ENCODE results near the gene DACH2. TPM values are rescaled to one million over a fixed set of nuclear protein-coding genes. Genes with fewer than 3 reads are reported as not detected.

DACH2 gene
- polyA plus RNA-seq, 1 donor (not counting 4 experiments of a cell fraction or from before 2014, with no cell fraction given): not detected

DNA sequence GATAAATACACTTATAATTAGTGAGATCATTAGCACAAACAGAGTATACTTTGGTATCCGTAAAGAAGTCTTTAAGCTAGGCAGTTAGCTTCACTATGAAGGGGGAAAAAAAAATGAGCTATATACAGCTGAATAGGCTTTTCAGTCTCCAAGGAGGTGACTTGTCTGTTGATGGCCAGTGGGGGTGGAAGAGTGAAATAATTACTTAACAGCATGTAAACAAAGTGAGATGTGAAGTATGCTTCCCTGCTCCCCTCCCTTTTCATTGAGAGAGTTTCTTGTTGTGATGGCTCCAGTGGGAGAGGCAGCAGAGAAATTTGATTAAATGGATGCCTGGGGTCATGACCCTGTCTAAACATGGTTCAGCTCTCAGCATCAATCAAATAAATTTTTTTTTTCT, 180.9 kb downstream of the DACH2 start:
- TF ChIP-seq, protein P1, sequence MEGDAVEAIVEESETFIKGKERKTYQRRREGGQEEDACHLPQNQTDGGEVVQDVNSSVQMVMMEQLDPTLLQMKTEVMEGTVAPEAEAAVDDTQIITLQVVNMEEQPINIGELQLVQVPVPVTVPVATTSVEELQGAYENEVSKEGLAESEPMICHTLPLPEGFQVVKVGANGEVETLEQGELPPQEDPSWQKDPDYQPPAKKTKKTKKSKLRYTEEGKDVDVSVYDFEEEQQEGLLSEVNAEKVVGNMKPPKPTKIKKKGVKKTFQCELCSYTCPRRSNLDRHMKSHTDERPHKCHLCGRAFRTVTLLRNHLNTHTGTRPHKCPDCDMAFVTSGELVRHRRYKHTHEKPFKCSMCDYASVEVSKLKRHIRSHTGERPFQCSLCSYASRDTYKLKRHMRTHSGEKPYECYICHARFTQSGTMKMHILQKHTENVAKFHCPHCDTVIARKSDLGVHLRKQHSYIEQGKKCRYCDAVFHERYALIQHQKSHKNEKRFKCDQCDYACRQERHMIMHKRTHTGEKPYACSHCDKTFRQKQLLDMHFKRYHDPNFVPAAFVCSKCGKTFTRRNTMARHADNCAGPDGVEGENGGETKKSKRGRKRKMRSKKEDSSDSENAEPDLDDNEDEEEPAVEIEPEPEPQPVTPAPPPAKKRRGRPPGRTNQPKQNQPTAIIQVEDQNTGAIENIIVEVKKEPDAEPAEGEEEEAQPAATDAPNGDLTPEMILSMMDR (optimal IDR thresholded peaks at IDR 0.05 in 1 of 3, IDR thresholded peaks at IDR 0.05 in 1 of 3, conservative IDR thresholded peaks at IDR 0.05 in 1 of 3; ENCODE audit: extremely low read depth in 1 of 3, insufficient read depth in 2 of 3, low read length in 3 of 3): no peak
- TF ChIP-seq EZH2 (IDR thresholded peaks at IDR 0.05; ENCODE audit: low read length): no peak
- Histone ChIP-seq H4K20me1 (ENCODE audit: control insufficient read depth, extremely low read depth, insufficient read depth, low read length) (no peaks in the 10 kb centered on the region), H2AFZ (ENCODE audit: control insufficient read depth, low read length) (no peak overlapping the region), H3K4me3 (ENCODE audit: control insufficient read depth in 2 of 3, extremely low read depth in 1 of 3, insufficient read depth in 2 of 3, low read depth in 1 of 3, low read length in 3 of 3) (no peak overlapping the region), H3K27ac (ENCODE audit: control insufficient read depth, insufficient read depth, low read length) (no peak overlapping the region), H3K9me1 (ENCODE audit: control insufficient read depth, extremely low read depth, insufficient read depth, low read length) (no peaks in the 10 kb centered on the region), H3K9me3 (ENCODE audit: control insufficient read depth, low read depth, low read length) (no peaks in the 10 kb centered on the region), H3K4me2 (ENCODE audit: control insufficient read depth, extremely low read depth, insufficient read depth, low read depth, low read length) (no peak overlapping the region), H3K4me1 (ENCODE audit: control insufficient read depth, extremely low read depth, insufficient read depth, low read length) (no peaks in the 10 kb centered on the region), H3K36me3 (ENCODE audit: control insufficient read depth in 2 of 2, extremely low read depth in 1 of 2, insufficient read depth in 2 of 2, low read length in 2 of 2) (no peaks in the 10 kb centered on the region), H3K9ac (ENCODE audit: control insufficient read depth, extremely low read depth, insufficient read depth, low read length) (no peak overlapping the region), H3K27me3 (ENCODE audit: control insufficient read depth, extremely low read depth, insufficient read depth, low read length) (no peaks in the 10 kb centered on the region), H3K79me2 (ENCODE audit: control insufficient read depth, insufficient read depth, low read length) (no peaks in the 10 kb centered on the region)
- no peak for DNase-seq (ENCODE audit: low read depth, low spot score)
- no peak for FAIRE-seq
- dilution Hi-C loops (cut with MboI; ENCODE audit: extremely low pct_ligation_motif_present, low sequenced_read_pairs): no loop called here

DNA sequence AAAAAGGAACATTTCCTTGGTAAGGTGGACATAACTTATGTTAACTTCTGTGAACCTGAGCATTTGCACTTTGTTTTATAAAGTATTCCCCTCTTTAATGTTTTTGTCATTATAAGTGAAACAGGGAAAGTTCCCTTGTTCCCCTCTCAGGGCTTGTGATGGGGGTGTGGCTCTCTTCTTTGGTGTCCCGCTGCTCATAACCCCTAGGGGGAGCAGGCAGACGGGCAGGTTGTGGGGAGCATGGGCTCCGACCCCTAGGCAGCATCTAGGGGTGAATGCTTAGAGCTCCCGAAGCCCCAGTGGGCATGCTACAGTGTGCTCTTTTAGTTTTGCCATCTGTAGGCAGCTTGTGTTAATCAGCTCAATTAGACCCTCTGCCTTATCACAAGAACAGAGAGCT, 200.4 kb downstream of the DACH2 start:
- Histone ChIP-seq H2AFZ (ENCODE audit: control insufficient read depth, low read length) (no peak overlapping the region), H3K27ac (ENCODE audit: control insufficient read depth, insufficient read depth, low read length) (no peak overlapping the region), H3K36me3 (ENCODE audit: control insufficient read depth in 2 of 2, extremely low read depth in 1 of 2, insufficient read depth in 2 of 2, low read length in 2 of 2) (no peaks in the 10 kb centered on the region), H3K9me1 (ENCODE audit: control insufficient read depth, extremely low read depth, insufficient read depth, low read length) (no peaks in the 10 kb centered on the region), H3K9ac (ENCODE audit: control insufficient read depth, extremely low read depth, insufficient read depth, low read length) (no peak overlapping the region), H3K4me2 (ENCODE audit: control insufficient read depth, extremely low read depth, insufficient read depth, low read depth, low read length) (no peak overlapping the region), H3K4me3 (ENCODE audit: control insufficient read depth in 2 of 3, extremely low read depth in 1 of 3, insufficient read depth in 2 of 3, low read depth in 1 of 3, low read length in 3 of 3) (no peak overlapping the region), H3K9me3 (ENCODE audit: control insufficient read depth, low read depth, low read length) (no peaks in the 10 kb centered on the region), H3K27me3 (ENCODE audit: control insufficient read depth, extremely low read depth, insufficient read depth, low read length) (no peaks in the 10 kb centered on the region), H4K20me1 (ENCODE audit: control insufficient read depth, extremely low read depth, insufficient read depth, low read length) (no peaks in the 10 kb centered on the region), H3K79me2 (ENCODE audit: control insufficient read depth, insufficient read depth, low read length) (no peaks in the 10 kb centered on the region), H3K4me1 (ENCODE audit: control insufficient read depth, extremely low read depth, insufficient read depth, low read length) (no peaks in the 10 kb centered on the region)
- FAIRE-seq (no peak), DNase-seq (ENCODE audit: low read depth, low spot score) (no peak)
- dilution Hi-C loops (cut with MboI; ENCODE audit: extremely low pct_ligation_motif_present, low sequenced_read_pairs): no loop called here
- TF ChIP-seq, protein P1 (optimal IDR thresholded peaks at IDR 0.05 in 1 of 3, IDR thresholded peaks at IDR 0.05 in 1 of 3, conservative IDR thresholded peaks at IDR 0.05 in 1 of 3; ENCODE audit: extremely low read depth in 1 of 3, insufficient read depth in 2 of 3, low read length in 3 of 3): no peak
- no peak for TF ChIP-seq EZH2 (IDR thresholded peaks at IDR 0.05; ENCODE audit: low read length)
